Stimulated activated CD4-positive, alpha-beta T cell treated with anti-CD3 and anti-CD28 coated beads, Interleukin-1b, Interleukin-23, amount 100 ng/mL, for 24 hours (primary cell): ENCODE data around the gene PFKP.

Experiments used
- DNase-seq, 4 experiments: peaks; one replicate each; pipeline ENCODE4 v3.0.0-alpha.2; 2020; ENCODE audit warnings: low read depth in 4 of 4, low spot score in 1 of 4

The PFKP gene

GRCh38 chr10:3132036-3133025, 65.0 kb downstream of the PFKP start:
- no peak for DNase-seq

- no peak for DNase-seq
Observed at GRCh38 chr10:3133948-3134347, 66.6 kb downstream of the PFKP start.

GRCh38 chr10:3135006-3135405, 67.7 kb downstream of the PFKP start:
- no peak for DNase-seq

DNA sequence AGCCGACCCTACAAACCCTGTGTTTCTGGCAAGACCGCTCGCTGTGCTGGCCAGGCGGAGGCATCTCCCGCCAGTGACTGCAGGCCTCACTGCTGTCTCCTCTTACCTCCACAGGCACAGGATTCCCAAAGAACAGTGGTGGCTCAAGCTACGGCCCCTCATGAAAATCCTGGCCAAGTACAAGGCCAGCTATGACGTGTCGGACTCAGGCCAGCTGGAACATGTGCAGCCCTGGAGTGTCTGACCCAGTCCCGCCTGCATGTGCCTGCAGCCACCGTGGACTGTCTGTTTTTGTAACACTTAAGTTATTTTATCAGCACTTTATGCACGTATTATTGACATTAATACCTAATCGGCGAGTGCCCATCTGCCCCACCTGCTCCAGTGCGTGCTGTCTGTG, 69.0 kb downstream of the PFKP start:
- no peak for DNase-seq

DNA sequence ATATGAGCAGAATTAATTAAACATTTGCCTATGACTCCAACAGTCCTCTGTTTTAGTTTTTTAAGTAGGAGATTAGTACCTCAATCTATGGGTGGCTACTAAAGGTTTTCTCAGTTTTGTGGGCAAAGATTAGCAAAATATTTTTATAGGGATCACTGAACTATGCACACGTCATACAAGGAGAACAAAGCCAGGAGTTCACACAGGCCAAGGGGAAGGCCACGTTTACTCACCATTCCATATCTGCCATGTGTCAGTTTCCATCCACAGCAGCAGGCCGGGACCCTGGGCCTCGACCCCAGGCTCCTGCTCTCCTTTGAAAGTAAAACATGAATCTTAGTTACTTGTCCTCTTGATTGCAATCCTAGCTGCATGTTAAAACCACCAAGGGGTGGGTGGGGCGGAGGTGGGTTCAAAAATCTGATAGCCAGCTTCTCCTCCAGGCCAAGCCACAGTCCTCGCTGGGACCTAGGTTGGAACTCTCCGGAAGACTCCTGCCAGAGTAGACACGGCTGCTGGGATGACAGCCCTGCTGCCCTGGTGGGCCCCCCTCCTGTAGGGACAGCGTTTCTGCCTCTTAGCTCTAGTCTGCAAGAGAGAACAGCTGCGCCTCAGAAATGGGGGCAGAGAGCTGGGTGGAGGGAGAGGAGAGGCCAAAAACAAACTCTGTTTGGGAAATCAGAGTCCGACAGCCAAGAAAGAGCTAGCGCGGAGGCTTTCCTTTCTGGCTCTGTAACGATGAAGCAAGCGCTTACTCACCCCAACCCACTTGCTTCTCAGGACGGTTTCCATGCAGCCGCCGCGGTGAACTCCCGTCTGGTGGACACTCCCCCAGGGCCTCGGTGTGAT, 69.6 kb downstream of the PFKP start:
- DNase-seq: no peak

DNA sequence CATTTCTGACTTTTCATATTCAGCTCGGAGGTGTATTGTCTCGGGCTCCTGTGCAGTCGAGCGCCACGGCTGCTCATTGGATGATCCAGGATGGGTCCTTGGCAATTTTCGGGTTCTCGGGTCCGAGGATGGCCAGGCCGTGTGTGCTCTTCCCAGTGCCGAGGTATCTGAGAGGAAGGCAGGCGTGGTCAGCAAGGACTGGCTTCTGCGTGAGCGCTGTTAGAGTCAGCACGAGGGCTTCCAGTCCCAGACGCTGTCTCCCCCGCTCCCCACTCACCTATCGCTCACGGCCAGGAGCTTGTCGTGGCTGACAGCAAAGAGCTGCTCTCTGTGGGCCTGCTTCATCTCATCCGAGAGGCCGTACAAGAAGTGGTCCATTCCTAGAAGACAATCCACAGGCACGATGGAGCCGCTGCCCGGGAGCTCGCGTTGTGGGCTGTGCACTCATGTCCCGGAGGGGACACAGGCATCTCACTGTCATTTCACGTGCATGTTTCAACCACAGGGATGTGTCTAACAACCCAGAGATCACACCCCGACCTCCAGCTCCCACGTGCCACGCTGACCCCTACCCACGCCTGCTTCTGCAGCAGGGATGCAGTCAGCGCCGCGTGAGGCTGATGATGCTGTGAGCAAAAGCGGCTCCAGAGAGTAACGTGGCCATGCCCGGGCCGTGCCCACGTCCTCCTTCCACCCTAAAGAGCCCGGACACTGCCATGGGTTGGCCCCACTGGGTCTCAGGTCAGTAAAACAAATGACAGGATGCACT, 70.8 kb downstream of the PFKP start:
- DNase-seq: no peak

- no peak for DNase-seq
Observed at GRCh38 chr10:3139216-3139910, 72.0 kb downstream of the PFKP start.

GRCh38 chr10:3140280-3140679, 72.9 kb downstream of the PFKP start:
- no peak for DNase-seq

DNA sequence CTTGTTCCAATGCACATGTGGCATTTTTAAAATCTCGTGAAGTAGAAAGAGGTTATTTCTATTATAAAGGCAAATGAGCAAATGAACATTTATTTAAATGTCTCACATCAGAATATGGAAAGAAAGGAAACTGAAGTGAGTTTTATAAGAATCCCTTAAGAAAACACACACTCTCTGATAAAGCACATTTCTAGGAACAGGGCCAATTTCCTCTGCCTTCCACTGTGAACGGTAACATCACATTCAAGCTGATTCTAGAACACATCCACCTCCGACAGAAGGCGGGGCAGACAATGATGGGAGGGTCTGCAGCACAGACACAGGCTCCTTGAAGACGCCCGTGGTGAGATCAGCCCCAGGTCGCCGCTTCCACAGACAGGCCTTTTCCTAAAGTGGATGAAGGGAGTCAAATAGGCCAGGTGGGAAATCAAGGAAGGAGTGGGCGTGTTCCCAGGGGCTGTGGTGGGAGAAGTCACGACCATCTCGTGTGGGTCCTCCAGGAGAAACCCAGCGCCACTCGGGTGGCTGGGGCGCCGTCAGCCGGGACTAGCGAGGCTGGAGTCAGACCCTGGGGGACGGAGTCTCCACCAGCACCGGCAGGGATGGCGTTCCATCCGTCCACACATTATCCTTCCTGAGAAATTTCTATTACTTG, 74.1 kb downstream of the PFKP start:
- no peak for DNase-seq

- DNase-seq: no peak
Observed at GRCh38 chr10:3142146-3142875, 75.0 kb downstream of the PFKP start.

DNA sequence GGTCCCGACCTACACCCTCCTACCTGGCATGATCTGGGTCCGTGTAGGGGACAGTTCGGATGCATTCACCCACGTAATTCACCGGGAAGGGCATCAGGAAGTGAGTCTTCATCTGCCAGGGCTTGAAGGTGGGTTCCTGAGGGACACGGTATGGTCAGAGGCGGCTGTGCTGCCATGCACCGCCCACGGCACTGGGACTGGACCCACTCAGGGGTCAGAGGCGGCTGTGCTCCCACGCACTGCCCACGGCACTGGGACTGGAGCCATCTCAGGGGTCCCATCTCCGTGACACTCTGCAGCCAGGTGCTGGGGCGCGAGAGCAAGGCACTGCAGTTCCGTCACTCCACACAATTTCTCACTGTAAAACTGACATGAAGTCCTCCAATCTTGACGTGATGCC, 76.0 kb downstream of the PFKP start:
- DNase-seq: no peak

GRCh38 chr10:3143791-3144434, 76.6 kb downstream of the PFKP start:
- DNase-seq: no peak

- no peak for DNase-seq
Observed at GRCh38 chr10:3145366-3145765, 78.0 kb downstream of the PFKP start.

GRCh38 chr10:3146289-3146688, 78.9 kb downstream of the PFKP start:
- DNase-seq: no peak

GRCh38 chr10:3147117-3147820, 79.9 kb downstream of the PFKP start:
- DNase-seq: no peak

GRCh38 chr10:3148041-3148440, 80.7 kb downstream of the PFKP start:
- no peak for DNase-seq

GRCh38 chr10:3148994-3149393, 81.6 kb downstream of the PFKP start:
- DNase-seq: no peak

DNA sequence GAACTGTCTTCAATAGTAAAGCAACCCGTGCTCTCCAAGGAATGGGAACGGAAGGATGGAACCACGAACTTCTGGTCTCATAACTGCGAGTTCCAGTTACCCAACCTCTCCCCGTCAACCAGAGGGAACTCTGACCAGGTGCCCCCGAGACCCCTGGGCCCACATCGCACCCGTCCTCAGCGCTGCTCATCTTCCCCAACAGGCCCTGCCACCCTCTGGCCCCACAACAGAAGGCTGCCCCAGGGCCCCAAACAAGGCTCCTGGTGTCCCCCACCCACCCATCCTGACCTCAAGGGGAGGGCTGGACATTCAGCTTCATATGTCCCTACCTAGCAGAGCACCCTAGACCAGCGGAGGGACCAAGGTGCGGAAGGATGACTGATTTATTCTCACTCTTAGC, 82.6 kb downstream of the PFKP start:
- DNase-seq: no peak
